GM21619 (cell line): ENCODE results near the gene G6PD.
A peak's percentile ranks its signal among the peaks of the same experiment; 100 is the strongest.
"Not testable (repeated sequence)": the region's sequence is repeated elsewhere in the genome, so short reads cannot be mapped to it uniquely, and the experiment has no call there.

Source experiments
- ATAC-seq: cut with Tn5 transposase; IDR thresholded peaks from one replicate; pipeline ENCODE4 v1.9.1; 2021; ENCODE audit not compliant: unreplicated experiment

Gene G6PD

DNA sequence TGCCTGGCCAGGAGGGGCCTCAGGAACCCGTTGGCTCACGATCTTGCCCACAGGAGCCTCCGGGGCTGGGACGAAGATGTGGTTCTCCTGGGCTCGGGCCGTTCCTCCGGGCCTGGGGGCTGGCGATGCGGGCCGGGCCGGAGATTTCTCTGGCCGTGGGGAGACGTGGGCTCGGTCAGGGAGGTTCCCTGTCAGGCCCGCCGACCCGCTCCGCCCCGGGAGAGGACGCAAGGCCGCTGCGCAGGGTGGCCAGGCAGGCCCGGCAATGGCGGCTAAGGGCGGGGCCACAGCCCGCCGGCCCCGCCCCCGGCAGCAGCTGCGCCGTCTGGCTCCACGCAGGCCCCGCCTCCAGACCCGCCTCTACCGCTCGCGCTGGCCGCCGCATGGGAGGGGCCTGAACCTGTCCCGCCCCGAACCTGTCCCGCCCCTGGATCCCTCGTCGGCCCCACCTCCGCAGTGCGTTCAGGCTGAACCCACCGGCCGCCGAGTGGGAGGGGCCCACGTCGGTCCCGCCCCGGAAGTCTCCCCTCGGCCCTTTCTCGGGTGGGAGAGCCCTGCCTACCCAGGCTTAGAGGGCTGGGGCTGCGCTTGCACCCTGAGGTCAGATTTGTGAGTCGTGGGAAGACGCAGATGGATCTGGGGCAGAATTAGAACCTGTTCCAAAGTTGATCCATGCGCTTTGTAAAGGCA, 30.5 kb downstream of the G6PD start, which contains the start of gene FAM3A:
Gene FAM3A (minus strand): TSS at position 267 of the 690 bp plus-strand sequence. CDS start 460 bp downstream, outside the sequence.
- ATAC-seq = peak; percentile 85

DNA sequence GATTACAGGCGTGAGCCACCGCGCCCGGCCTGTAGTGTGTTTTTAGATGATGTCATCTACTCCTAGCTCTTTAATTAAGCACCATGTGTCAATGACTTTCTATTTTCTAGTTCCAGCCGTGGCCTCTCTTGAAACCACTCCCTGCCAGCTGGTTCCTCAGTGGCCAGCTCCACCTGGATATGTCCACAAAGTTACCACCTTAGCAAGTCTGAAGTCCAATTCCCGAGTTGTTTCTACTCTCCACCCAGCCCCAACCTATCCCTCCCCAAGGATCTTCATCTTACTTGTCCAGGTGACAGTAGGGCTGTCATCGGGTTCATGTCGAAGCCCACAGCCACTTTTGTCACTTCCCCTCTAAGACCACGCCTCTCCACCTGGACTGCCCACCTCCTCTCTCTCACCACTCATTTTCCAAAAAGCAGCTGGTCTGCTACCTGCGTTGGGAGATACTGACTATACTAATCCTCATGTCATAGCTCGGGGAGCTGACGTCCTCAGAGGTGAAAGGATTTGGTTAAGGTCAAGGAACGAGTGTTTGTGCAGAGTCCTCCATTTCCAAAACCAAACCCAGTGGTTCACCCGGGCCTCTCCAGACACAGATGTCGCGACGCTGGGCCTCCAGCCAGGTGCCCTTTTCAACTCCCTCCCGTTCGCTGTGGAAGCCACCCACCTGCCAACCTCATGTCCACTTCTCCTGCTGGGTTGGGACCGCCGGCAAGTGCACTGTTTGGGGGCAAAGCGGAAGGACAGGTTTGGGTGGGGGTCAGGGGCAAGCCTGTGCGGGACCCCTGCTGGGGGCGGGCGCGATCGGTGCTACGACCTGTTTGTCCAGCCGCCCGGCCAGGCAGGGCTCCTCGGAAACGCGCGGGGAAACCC, 31.3 kb downstream of the G6PD start:
- no peak for ATAC-seq

DNA sequence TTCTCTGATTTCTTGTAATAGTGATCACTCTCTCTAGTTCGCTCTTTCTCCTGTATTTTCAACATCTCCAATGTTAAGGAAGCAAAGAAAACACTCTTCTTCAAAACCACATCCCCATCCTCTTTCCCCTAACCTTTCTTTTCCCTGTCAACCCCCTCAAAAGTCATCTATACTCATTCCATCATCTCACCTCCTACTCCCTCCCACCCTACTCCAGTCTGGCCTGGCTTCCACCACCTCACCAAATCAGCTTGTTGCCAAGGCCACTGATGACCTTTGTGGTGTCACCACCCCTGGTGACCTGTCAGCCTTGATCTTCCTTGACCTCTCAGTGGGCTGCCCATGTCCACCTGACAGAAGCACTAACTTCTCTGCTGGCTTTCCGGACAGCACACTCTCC, 32.9 kb downstream of the G6PD start:
- ATAC-seq = no peak

DNA sequence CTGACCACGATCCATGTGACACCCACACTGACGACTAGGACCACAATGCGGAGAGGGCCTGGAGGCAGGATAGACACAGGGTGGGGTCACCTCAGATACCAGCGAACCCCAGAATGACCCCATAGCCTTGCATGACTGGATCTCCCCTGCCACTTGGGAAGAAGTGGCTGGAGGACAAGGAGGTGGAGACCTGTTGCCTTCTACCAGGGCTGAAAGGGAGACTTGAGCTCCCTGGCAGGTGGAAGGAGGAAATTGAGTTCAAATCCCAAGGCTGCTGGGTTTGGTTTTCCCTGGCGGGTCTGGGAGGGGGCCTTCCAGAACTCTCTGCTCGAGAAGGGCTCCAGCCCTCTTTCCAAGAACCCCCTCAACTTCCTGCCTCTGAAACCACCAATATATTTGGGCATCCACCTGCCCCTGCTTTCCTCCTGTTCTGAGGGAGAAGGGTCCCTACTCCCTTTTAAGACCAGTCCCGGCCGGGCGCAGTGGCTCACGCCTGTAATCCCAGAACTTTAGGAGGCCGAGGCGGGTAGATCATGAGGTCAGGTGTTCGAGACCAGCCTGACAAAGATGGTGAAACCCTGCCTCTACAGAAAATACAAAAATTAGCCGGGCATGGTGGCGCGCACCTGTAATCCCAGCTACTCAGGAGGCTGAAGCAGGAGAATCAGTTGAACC, 33.6 kb downstream of the G6PD start:
- no peak for ATAC-seq

DNA sequence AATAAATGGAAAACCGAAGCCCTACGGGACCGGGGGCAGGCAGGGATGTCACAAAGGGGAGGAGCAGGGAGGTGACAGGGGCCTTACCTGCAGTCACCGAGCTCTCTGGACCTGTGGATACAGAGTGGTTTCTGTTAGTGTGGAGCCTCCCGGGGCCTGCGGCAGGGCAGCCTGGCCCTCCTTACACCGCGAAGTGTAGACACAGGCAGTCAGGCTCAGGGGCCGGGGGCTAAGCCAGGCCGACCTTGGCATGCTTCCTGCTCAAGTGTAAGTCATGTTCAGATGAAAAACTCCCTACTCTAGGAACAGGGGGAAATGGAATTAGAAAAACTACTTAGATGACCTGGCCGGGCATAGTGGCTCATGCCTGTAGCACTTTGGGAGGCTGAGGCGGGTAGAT, 34.9 kb downstream of the G6PD start:
- no peak for ATAC-seq

DNA sequence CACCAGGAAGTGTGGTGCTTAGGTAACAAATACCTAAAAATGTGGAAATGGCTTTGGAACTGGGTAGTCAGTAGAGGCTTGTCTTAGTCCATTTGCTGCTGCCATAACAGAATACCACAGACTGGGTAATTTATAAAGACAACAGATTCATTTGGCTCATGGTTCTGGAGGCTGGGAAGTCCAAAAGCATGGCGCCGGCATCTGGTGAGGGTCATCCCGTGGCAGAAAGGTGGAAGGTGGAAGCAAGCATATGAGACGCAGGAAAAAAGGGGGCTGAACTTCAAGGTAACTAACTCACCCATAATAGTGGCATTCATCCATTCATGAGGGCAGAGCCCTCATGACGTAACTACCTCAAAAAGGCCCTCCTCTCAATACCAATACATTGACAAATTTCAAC, 37.2 kb downstream of the G6PD start:
- ATAC-seq = no peak

DNA sequence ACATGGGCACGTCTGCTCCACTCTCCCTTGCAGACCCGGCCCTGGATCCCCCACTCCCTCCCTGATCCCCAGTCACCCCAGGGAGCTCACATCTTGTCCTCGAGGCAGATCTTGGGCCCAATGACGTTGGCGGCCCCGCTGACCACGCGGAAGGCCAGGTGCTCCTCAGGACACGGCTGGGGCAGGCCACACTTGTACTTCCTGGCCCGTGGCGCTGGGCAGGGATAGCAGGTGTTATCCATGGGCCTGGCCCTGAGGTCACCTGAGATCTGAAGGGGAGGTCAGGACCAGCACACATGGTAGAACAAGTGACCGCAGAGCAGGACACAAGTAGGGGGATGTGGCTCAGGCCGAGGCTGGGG, 38.3 kb downstream of the G6PD start:
- no peak for ATAC-seq

DNA sequence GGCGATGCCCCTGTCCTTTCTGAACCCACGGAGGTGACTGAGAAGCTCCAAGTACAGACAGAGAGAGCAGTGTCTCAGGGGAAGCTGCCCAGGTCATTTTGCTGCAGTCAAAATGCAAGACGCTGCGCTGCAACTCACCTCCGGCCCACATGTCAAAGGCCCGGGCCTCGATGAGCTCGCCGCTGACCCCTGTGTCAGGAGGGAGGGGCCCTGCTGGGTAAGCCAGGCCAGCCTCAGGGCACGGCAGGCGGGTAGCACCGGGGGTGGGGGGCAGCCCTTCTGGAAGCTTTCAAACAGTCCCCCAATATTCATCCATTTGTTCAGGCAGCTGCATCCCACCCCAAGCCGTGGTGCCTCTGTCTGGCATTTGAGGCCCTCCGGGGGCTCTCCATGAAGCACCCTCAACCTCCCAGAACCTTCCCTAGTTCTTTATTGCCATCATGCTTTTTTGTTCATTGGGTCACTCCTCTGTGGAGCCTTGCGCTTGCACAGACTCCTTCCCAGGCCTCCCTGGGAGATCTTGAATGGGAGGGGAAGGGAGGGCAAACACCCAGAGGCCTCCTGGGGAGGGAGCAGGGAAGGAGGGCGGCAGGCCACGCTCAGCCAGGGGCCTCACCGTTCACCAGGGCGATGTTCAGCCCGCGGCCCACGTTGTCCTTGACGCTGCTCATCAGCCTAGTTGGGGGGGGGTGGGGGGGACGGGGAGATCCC, 38.8 kb downstream of the G6PD start:
- no peak for ATAC-seq

DNA sequence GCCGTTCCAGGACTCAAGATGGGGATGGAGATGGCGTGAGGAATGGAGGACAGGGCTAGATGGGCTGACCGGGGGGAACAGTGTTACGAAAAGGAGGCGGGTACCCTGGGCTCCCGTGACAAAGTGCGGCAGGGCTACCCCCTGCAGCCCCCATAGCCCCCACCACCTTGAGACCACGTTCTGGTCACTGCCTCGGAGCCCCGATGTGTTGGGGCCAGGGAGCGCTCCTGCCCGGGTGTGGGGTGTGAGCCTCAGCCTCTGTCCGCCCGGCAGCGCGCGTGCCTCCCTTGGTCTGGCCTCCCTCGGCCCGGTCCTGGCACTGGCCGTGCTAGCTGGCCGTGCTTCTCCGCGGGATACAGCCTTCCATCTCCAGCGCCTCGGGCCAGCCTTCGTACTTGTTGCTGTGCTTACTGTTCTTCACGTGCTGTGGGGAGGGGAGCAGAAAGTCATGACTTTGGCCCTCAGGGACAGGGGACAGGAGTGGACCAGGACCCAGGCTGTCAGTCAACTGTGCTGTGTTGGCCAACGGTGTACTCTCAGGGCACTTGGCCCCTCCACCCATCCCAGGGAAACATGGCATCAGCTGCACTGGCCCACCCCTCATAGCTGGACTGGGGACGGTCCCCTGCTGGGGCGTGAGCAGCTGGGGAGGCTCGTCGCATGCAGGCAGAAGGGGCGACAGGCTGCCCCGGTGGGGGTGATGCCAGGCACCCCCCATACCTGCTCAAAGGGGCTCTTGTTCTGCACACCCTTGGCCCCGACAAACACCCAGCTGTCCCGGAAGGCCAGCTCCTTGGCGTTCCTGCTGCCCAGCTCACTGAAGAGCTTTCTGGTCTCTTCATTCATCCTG, 39.9 kb downstream of the G6PD start:
- no peak for ATAC-seq

DNA sequence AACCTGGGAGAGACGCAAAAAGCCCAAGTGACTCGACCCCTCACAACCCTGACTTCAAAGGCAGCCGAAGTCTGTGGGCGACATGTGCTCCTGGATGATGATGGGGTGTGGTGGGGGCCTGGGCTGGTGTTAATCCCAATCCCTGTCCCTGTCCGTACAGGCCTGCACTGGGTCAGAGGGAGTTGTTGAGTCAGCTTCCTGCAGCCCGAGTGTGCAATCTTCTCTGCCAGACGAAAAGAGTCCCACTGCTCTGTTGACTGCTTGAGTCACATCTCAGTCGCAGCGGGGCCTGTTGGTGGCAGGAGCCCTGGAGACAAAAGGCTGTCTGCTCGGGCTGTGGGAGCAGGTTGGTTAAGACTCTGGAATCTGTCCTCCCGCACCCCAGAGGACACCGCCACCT, 40.9 kb downstream of the G6PD start:
- no peak for ATAC-seq

DNA sequence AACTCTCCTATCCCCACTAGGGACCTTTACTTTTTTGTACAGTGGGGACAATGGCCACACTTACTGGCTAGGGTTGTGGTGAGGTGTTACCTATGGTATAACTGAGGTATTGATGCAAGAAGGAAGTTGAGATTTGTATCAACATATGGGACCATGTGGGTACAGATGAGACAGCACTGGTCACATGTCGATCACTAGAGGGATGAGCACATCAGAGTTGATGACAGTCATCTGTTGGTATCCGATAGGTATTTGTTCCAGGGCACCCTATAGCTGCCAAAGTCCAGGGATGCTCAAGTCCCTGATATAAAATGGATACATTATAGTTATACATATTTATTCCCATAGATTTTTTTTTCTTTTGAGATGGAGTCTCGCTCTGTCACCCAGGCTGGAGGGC, 43.7 kb downstream of the G6PD start:
- no peak for ATAC-seq

DNA sequence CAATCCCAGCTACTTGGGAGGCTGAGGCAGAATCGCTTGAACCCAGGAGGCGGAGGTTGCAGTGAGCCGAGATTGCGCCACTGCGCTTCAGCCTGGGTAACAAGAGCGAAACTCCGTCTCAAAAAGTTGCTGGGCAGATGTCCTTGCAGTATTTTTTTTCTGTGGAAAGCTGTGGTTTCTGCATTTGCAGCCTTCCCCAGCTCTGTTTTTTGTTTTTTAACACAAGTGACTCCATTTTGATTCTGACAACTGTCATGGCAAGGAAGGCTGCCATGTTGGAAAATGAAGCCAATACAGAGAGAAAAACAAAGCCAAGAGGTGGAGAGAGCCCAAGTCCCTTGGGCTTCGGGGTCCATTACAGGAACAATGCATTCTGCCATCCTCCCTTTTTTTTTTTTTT, 44.5 kb downstream of the G6PD start:
- no peak for ATAC-seq

DNA sequence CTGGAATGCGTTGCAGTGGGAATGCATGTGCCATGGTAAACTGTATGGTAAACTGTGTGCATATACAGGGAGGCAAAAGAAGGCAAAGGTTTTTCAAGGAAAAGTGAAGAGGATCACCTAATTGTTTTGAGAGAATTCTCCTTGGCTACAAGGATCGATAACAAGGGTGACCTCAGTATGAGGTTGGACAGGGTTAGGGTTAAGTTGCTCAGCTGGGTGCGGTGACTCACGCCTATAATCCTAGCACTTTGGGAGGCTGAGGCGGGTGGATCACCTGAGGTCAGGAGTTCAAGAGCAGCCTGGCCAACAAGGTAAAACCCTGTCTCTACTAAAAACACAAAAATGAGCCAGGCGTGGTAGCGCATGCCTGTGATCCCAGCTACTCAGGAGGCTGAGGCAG, 45.2 kb downstream of the G6PD start:
- not testable (repeated sequence) for ATAC-seq

DNA sequence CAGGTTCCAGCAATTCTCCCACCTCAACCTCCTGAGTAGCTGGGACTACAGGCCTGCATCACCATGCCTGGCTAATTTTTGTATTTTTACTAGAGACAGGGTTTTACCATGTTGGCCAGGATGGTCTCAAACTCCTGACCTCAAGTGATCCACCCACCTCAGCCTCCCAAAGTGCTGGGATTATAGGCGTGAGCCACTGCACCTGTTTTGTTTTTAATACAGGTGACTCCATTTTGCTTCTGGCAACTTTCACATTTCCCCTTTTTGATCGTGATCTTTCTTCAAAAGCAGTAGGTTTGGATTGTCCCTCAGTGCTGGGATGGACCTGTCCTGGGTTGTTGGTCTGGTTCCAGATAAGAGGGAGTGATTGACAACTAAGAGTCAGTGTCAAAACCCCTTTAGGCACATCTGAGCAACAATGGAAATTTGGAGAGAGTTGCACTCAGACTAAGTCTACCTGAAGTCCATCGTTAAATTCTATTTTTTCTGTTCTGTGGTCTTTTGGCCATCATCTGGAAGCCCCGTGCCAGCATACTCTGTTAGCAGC, 50.0 kb downstream of the G6PD start:
- not testable (repeated sequence) for ATAC-seq

DNA sequence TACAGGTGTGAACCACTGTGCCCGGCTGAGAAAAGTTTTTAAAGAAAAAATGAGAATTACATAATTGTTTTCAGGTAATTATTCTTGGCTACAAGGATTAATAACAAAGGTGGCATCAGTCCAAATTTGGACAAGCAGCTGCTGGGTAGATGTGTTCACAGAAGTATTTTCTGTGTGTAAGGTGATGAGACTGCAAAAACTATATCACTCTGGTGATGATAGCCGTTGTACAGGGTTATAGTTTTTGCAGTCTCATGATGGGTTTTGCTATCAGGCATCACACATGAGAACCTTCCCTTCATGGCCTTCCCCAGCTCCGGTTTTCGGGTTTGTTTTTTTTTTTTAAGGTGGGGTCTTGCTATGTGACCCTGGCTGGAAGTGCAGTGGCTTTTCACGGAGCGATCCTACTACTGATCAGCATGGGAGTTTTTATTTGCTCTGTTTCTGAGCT, 51.1 kb downstream of the G6PD start:
- ATAC-seq = no peak

DNA sequence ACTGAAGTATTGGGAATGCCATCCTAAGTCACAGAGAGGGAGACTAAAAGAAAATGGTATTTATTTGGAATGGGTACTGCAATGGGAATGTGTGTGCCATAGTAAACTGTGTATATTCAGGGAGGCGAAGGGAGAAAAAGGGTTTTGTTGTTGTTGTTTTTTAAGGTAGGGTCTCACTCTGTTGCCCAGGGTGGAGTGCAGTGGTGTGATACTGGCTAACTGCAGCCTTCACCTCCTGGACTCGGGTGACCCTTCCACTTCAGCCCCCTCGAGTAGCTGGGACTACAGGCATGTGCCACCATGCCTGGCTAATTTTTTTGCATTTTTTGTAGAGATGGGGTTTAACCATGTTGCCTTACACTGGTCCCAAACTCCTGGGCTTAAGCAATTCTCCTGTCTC, 51.9 kb downstream of the G6PD start:
- ATAC-seq = no peak

DNA sequence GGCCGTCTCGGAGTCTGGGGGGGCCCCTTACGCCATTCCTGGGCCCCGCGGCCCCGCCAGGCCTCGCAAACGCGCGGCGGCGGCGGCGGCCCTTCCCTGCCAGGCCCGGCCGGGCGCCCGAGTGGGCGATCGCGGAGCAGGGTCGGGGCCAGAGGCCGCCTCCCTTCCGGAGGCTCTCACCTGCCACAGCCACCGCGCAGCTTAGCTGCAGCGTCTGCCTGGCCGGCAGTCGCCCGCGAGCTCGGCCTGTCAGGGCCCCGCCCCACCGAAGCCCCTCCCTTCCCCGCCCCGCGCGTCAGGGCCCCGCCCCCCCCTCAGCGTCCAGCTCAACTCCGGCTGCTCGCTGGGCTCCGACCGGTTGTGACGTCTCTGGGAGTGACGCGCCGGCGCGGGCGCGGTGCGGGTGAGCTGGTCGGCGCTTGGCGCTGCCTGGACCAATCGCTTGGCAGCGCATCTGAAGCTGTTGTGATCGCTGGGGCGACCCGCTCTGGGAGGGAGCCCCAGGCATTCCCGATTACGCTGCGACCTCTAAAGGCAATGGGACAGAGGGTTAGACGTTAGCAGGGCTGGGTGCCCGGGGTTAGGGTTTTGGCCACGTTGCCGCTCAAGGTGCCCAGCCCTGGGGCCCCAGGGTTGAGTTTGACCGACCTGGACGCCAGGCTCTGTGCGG, 56.1 kb downstream of the G6PD start, which contains the start of gene SLC10A3:
Gene SLC10A3 (minus strand): TSS at position 216 of the 670 bp plus-strand sequence. CDS start 1,689 bp downstream, outside the sequence.
- peak; percentile 82 for ATAC-seq

DNA sequence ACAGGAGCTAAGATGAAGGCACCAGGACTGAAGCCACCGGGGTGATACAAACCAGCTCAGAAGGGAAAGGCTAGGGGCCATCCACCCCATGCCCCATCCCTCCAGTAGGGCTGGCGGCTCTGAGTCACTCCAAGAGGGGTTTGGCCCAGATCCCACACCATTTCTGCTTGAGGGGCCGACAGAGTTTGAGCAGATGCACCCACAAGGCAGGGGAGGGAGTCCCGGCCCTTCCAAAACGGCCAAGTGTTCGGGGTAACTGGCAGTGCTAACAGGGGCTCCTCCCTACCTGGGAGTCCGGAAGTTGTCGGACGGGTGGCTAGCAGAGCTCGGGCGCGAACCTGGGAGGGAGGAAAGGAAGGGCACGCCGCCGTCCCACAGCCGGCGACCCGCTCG, 56.6 kb downstream of the G6PD start:
- peak; percentile 25 for ATAC-seq

DNA sequence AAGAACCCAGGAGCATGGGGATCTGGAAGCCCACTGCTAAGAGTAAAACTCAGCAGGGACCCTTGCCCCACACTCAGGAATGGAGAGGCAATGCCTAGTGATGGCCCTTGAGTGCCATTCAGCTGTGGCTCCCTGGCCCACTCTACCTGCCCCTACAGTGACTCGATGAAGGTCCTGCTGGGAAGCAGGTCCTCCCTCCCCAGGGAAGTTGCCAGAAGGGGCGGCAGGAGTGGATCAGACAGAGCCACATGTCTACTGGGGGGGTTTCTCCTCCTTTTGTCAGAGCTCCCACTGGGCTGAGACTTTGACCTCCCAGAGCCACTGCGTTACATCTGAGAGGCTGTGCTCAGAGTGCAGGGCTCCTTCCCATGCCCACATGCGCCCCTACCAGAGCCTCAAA, 57.5 kb downstream of the G6PD start:
- no peak for ATAC-seq
